ENCODE measurements around the gene SHB. TPM values are rescaled to one million over a fixed set of nuclear protein-coding genes. Genes with fewer than 3 reads are reported as not detected.

Gene SHB
- total RNA-seq, 4 donors from 2014 or later, result 27.6 to 42.6 (median 34.5) TPM

GRCh38 chr9:38008168-38009034 is 60.6 kb downstream of the SHB start:
- no peak overlapping the region for H3K4me3 ChIP-seq (ENCODE audit: low read depth, poor library complexity, severe bottlenecking)
- no peak for DNase-seq (ENCODE audit: low spot score in 2 of 2)
- TF ChIP-seq POLR2A (IDR thresholded peaks at IDR 0.05), result no peak
- no peak for TF ChIP-seq CTCF (IDR thresholded peaks at IDR 0.05)
- intact Hi-C loops (cut with DNase I; ENCODE audit: low total_unique reads), result no loop called here
- WGBS, 2 donors, result 40 to 46% methylated on average over 10 of the region's 10 CpGs

GRCh38 chr9:38007016-38007415 is 62.0 kb downstream of the SHB start:
- no peak for DNase-seq (ENCODE audit: low spot score in 2 of 2)
- WGBS, 2 donors, result 95% methylated on average over 5 of the region's 5 CpGs
- TF ChIP-seq CTCF (IDR thresholded peaks at IDR 0.05), result no peak
- TF ChIP-seq POLR2A (IDR thresholded peaks at IDR 0.05), result no peak
- intact Hi-C loops (cut with DNase I; ENCODE audit: low total_unique reads), result no loop called here
- H3K4me3 ChIP-seq (ENCODE audit: low read depth, poor library complexity, severe bottlenecking), result no peak overlapping the region

GRCh38 chr9:38006163-38006562 is 62.9 kb downstream of the SHB start:
- intact Hi-C loops (cut with DNase I; ENCODE audit: low total_unique reads), result no loop called here
- WGBS, 2 donors, result 48 to 51% methylated on average over 7 of the region's 7 CpGs

GRCh38 chr9:38004809-38005560 is 64.0 kb downstream of the SHB start:
- DNase-seq (ENCODE audit: low spot score in 2 of 2), result no peak
- WGBS, 2 donors, result 84 to 88% methylated on average over 12 of the region's 12 CpGs
- intact Hi-C loops (cut with DNase I; ENCODE audit: low total_unique reads), result no loop called here
- no peak overlapping the region for H3K4me3 ChIP-seq (ENCODE audit: low read depth, poor library complexity, severe bottlenecking)
- TF ChIP-seq CTCF (IDR thresholded peaks at IDR 0.05) (no peak), POLR2A (IDR thresholded peaks at IDR 0.05) (no peak)

More at GRCh38 chr9:38006163-38006562, 62.9 kb downstream of the SHB start:
- no peak for DNase-seq (ENCODE audit: low spot score in 2 of 2)
- no peak for TF ChIP-seq POLR2A (IDR thresholded peaks at IDR 0.05)
- no peak overlapping the region for H3K4me3 ChIP-seq (ENCODE audit: low read depth, poor library complexity, severe bottlenecking)

- 89 to 94% methylated on average over 17 of the region's 17 CpGs for WGBS, 2 donors
- intact Hi-C loops (cut with DNase I; ENCODE audit: low total_unique reads), result no loop called here
Measured at GRCh38 chr9:38003946-38004808, 64.8 kb downstream of the SHB start.

More at GRCh38 chr9:38003946-38004808, 64.8 kb downstream of the SHB start:
- no peak overlapping the region for H3K4me3 ChIP-seq (ENCODE audit: low read depth, poor library complexity, severe bottlenecking)
- DNase-seq (ENCODE audit: low spot score in 2 of 2), result no peak
- TF ChIP-seq CTCF (IDR thresholded peaks at IDR 0.05) (no peak), POLR2A (IDR thresholded peaks at IDR 0.05) (no peak)

Measured in lower leg skin (tissue), 4 donors.